Measurements from ENCODE around the gene ZNF559. TPM values are rescaled to one million over a fixed set of nuclear protein-coding genes. Genes with fewer than 3 reads are reported as not detected.
A peak's percentile ranks its signal among the peaks of the same experiment; 100 is the strongest.
"Not testable (repeated sequence)": the region's sequence is repeated elsewhere in the genome, so short reads cannot be mapped to it uniquely, and the experiment has no call there.

The ZNF559 gene
- total and polyA plus RNA-seq, 2 experiments from 2014 or later = 13.1 to 22.7 TPM

DNA sequence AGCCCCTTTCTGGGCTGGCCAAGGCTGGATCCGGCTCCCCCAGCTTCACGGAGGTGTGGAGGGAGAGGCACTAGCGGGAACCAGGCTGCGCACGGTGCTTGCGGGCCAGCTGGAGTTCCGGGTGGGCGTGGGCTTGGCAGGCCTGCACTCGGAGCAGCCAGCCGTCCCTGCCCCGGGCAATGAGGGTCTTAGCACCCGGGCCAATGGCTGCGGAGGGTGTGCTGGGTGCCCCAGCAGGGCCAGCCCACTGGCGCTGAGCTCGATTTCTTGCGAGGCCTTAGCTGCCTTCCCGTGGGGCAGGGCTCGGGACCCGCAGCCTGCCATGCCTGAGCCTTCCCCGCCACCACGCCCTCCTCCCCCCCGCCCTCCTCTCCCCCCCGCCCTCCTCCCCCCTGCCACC is 2.6 kb upstream of the ZNF559 start:
- Histone ChIP-seq H3K27me3 (no peaks in the 10 kb centered on the region), H3K79me2 (peaks cover 17% of the 10 kb centered on the region), H2AFZ (no peak overlapping the region), H3K9me3 (ENCODE audit: low read depth) (peaks cover 6% of the 10 kb centered on the region), H3K4me1 (ENCODE audit: insufficient read depth) (no peaks in the 10 kb centered on the region), H3K9me2 (replicated peaks; ENCODE audit: insufficient read depth) (no peaks in the 10 kb centered on the region), H3K27ac (no peak overlapping the region), H3K4me3 (no peak overlapping the region), H4K20me1 (ENCODE audit: insufficient read depth, poor library complexity, severe bottlenecking) (no peaks in the 10 kb centered on the region), H3K36me3 (replicated peaks; ENCODE audit: insufficient read depth, low read depth) (peaks cover 1% of the 10 kb centered on the region), H3K4me2 (no peak overlapping the region)
- TF ChIP-seq, protein P1, sequence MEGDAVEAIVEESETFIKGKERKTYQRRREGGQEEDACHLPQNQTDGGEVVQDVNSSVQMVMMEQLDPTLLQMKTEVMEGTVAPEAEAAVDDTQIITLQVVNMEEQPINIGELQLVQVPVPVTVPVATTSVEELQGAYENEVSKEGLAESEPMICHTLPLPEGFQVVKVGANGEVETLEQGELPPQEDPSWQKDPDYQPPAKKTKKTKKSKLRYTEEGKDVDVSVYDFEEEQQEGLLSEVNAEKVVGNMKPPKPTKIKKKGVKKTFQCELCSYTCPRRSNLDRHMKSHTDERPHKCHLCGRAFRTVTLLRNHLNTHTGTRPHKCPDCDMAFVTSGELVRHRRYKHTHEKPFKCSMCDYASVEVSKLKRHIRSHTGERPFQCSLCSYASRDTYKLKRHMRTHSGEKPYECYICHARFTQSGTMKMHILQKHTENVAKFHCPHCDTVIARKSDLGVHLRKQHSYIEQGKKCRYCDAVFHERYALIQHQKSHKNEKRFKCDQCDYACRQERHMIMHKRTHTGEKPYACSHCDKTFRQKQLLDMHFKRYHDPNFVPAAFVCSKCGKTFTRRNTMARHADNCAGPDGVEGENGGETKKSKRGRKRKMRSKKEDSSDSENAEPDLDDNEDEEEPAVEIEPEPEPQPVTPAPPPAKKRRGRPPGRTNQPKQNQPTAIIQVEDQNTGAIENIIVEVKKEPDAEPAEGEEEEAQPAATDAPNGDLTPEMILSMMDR (IDR thresholded peaks at IDR 0.05; ENCODE audit: poor library complexity) = no peak
- TF ChIP-seq EZH2 (IDR thresholded peaks at IDR 0.05; ENCODE audit: borderline replicate concordance) (no peak), EZH2phosphoT487 (IDR thresholded peaks at IDR 0.05; ENCODE audit: low read depth, severe bottlenecking, unreplicated experiment) (no peak)
- DNase-seq (ENCODE audit: low spot score) = no peak
- 93% methylated on average over 10 of the region's 23 CpGs for WGBS (ENCODE audit: low lambda C conversion rate, missing lambda C conversion rate)

DNA sequence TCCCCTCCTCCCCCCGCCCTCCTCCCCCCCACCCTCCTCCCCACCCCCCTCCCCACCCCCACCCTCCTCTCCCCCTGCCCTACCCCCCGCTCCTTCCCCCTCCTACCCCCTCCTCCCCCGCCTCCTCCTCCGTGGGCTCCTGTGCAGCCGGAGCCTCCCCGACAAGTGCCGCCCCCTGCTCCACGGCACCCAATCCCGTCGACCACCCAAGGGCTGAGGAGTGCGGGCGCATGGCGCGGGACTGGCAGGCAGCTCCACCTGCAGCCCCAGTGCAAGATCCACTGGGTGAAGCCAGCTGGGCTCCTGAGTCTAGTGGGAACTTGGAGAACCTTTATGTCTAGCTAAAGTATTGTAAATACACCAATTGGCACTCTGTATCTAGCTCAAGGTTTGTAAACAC is 2.2 kb upstream of the ZNF559 start:
- not testable (repeated sequence) for H3K9me2 ChIP-seq (replicated peaks; ENCODE audit: insufficient read depth); H3K27me3 ChIP-seq; H3K27ac ChIP-seq; H3K4me3 ChIP-seq; H3K9me3 ChIP-seq (ENCODE audit: low read depth); H3K36me3 ChIP-seq (replicated peaks; ENCODE audit: insufficient read depth, low read depth); DNase-seq (ENCODE audit: low spot score); H3K4me2 ChIP-seq; H4K20me1 ChIP-seq (ENCODE audit: insufficient read depth, poor library complexity, severe bottlenecking); H2AFZ ChIP-seq; H3K4me1 ChIP-seq (ENCODE audit: insufficient read depth)
- WGBS (ENCODE audit: low lambda C conversion rate, missing lambda C conversion rate) = 89% methylated on average over 10 of the region's 14 CpGs
- H3K79me2 ChIP-seq = peaks cover 22% of the 10 kb centered on the region

DNA sequence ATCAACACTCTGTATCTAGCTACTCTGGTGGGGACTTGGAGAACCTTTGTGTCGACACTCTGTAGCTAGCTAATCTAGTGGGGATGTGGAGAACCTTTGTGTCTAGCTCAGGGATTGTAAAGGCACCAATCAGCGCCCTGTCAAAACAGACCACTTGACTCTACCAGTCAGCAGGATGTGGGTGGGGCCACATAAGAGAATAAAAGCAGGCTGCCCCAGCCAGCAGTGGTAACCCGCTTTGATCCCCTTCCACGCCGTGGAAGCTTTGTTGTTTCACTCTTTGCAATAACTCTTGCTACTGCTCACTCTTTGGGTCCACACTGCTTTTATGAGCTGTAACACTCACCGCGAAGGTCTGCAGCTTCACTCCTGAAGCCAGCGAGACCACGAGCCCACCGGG is 1.8 kb upstream of the ZNF559 start:
- H3K27me3 ChIP-seq; H3K4me2 ChIP-seq; H2AFZ ChIP-seq; H3K36me3 ChIP-seq (replicated peaks; ENCODE audit: insufficient read depth, low read depth); H3K9me3 ChIP-seq (ENCODE audit: low read depth); H3K9me2 ChIP-seq (replicated peaks; ENCODE audit: insufficient read depth); H3K4me3 ChIP-seq; H3K27ac ChIP-seq; DNase-seq (ENCODE audit: low spot score); H4K20me1 ChIP-seq (ENCODE audit: insufficient read depth, poor library complexity, severe bottlenecking); H3K4me1 ChIP-seq (ENCODE audit: insufficient read depth): not testable (repeated sequence)
- peaks cover 26% of the 10 kb centered on the region for H3K79me2 ChIP-seq
- 96% methylated on average over 10 of the region's 10 CpGs for WGBS (ENCODE audit: low lambda C conversion rate, missing lambda C conversion rate)

DNA sequence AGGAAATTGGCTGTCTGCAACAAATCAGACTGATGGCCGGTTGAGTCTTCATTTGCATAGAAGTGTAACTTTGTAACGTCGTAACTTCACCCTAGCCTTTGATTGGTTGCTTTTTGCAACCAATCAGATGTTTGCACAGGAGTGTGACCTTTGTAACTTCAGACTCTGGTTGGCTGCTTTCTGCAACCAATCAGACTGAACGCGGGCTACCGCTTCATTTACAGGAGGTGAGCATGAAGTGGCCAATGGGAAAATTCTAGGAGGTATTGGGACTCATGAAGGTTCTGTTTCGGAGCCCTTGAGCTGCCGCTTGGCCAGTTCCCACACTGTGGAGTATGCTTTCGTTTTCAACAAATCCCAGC is 441 bp upstream of the ZNF559 start:
- Histone ChIP-seq H3K9me2 (replicated peaks; ENCODE audit: insufficient read depth) (no peaks in the 10 kb centered on the region), H3K4me1 (ENCODE audit: insufficient read depth) (no peaks in the 10 kb centered on the region), H3K4me3 (peak overlapping the region; percentile 34), H4K20me1 (ENCODE audit: insufficient read depth, poor library complexity, severe bottlenecking) (no peaks in the 10 kb centered on the region), H3K27me3 (no peaks in the 10 kb centered on the region), H3K27ac (peak overlapping the region; percentile 82), H3K4me2 (peak overlapping the region; percentile 77), H2AFZ (peak overlapping the region; percentile 85), H3K36me3 (replicated peaks; ENCODE audit: insufficient read depth, low read depth) (peaks cover 3% of the 10 kb centered on the region), H3K79me2 (peaks cover 38% of the 10 kb centered on the region), H3K9me3 (ENCODE audit: low read depth) (peaks cover 16% of the 10 kb centered on the region)
- WGBS (ENCODE audit: low lambda C conversion rate, missing lambda C conversion rate) = 27% methylated on average over 9 of the region's 9 CpGs
- DNase-seq (ENCODE audit: low spot score) = peak; percentile 69
- TF ChIP-seq, protein P1 (IDR thresholded peaks at IDR 0.05; ENCODE audit: poor library complexity) = no peak
- TF ChIP-seq EZH2phosphoT487 (IDR thresholded peaks at IDR 0.05; ENCODE audit: low read depth, severe bottlenecking, unreplicated experiment) = no peak
- TF ChIP-seq EZH2 (IDR thresholded peaks at IDR 0.05; ENCODE audit: borderline replicate concordance) = no peak

DNA sequence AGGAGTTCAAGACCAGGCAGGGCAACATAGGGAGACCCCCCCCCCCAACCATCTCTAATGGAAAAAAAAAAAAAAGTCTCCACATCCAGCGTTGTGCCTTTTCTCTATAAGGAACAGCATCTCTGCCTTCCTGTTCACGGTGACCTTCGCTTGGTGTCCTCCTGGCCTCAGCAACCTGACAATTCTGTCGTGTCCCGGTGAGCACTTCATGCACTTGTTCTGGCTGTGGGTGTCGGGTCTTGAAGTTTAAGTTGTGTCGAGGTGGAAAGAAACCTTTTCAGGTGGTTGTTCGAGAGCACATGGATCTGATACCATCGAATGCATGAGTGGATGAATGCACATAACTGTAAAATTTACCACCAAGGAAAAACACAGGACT is 594 bp downstream of the ZNF559 start:
- H3K9me2 ChIP-seq (replicated peaks; ENCODE audit: insufficient read depth) = no peaks in the 10 kb centered on the region
- H3K36me3 ChIP-seq (replicated peaks; ENCODE audit: insufficient read depth, low read depth) = peaks cover 3% of the 10 kb centered on the region
- WGBS (ENCODE audit: low lambda C conversion rate, missing lambda C conversion rate) = 66% methylated on average over 9 of the region's 9 CpGs
- H3K27ac ChIP-seq = peak overlapping the region; percentile 92
- DNase-seq (ENCODE audit: low spot score) = no peak
- no peaks in the 10 kb centered on the region for H4K20me1 ChIP-seq (ENCODE audit: insufficient read depth, poor library complexity, severe bottlenecking)
- H3K4me3 ChIP-seq = peak overlapping the region; percentile 53
- H3K9me3 ChIP-seq (ENCODE audit: low read depth) = peaks cover 24% of the 10 kb centered on the region
- no peaks in the 10 kb centered on the region for H3K27me3 ChIP-seq
- TF ChIP-seq, protein P1 (IDR thresholded peaks at IDR 0.05; ENCODE audit: poor library complexity) = no peak
- TF ChIP-seq EZH2phosphoT487 (IDR thresholded peaks at IDR 0.05; ENCODE audit: low read depth, severe bottlenecking, unreplicated experiment) (no peak), EZH2 (IDR thresholded peaks at IDR 0.05; ENCODE audit: borderline replicate concordance) (no peak)
- peaks cover 48% of the 10 kb centered on the region for H3K79me2 ChIP-seq
- H2AFZ ChIP-seq = peak overlapping the region; percentile 80
- no peaks in the 10 kb centered on the region for H3K4me1 ChIP-seq (ENCODE audit: insufficient read depth)
- peak overlapping the region; percentile 93 for H3K4me2 ChIP-seq

Measured in hepatocyte (in vitro differentiated cells).